SKM-1 treated with dmso at 0.1 percent for 144 hours (cell line): ENCODE measurements around the gene DIRAS1.
A peak's percentile ranks its signal among the peaks of the same experiment; 100 is the strongest.

ENCODE experiments used
- DNase-seq: peaks from one replicate; lab custom pipeline; 2025; ENCODE audit not compliant: unreplicated experiment; lab: John Stamatoyannopoulos, UW

The DIRAS1 gene

DNA sequence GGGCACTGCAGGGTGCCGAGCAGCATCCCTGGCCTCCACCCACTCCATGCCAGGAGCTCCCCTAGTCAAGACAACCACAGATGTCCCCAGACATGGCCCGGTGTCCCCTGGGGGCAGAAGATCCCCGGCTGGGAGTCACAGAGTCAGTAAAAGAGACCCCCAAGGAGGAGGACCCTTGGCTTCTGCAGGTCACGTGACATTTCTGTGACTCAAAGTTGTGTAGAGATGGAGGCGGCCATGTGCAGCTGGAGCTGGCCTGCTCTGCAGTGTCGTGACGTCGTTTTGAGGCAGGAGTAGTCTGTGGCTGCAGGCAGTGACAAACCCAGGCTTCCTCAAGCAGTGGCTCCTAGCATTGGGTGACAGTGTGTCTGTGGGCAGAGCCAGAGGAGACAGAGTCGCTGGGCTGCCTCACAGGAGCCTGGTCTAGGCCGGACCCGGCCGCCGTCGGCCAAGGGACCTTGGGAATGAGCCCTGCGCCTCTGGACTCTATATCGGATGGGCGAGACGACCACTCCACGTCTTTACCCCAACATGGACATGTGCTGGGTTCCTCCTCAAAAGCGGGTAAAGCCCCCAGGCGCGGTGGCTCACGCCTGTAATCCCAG lies 7.7 kb upstream of the DIRAS1 start:
- DNase-seq, result no peak

DNA sequence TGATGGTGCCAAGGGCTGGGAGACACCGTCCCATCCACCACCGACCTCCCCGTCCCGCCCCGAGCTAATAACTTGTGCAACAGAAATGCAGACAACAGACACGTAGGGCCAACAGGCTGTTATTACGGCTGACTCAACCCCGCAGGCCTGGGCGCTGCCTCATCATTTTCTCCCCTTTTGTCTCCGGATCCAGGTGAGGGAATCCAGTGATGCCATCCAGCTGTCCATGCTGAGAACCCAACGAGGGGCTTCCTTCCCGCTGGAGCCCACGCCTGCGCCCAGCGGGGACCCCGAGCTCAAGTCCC lies 6.4 kb upstream of the DIRAS1 start:
- DNase-seq, result no peak

DNA sequence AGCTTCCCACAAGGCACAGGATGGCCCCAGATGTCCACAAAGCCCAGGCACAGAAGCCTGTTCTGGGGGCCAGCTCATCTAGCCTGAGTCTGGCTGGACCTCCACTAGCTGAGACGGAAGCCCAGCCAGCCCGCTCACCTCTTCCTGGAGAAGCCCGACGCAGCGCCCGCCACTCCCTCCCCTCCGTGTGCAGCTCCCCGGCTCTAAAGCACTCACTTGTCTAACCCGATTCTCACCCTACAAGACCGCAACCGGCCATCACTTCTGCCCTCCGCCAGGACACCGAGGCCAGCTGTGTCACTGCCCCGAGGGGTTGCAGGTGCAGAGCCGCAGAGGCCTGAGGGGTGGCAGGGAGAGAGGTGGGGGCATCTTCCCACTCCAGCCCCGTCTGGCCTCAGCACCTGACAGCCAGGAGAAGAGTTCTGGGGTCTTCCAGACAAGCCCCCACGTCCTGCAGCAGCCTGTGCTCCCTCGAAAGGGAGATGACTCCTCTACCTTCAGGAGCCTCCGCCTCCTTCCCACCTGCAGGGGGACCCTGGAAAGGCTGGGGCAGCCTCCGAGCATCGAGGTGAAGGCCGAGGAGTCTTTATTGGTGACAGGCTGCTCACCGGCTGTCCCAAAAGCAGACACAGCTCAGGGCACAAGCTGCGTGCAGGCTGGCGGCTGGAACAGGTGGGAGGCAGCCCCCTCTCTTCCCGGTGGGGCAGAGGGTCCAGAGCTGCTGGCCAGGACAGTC lies 5.9 kb upstream of the DIRAS1 start:
- DNase-seq, result no peak

DNA sequence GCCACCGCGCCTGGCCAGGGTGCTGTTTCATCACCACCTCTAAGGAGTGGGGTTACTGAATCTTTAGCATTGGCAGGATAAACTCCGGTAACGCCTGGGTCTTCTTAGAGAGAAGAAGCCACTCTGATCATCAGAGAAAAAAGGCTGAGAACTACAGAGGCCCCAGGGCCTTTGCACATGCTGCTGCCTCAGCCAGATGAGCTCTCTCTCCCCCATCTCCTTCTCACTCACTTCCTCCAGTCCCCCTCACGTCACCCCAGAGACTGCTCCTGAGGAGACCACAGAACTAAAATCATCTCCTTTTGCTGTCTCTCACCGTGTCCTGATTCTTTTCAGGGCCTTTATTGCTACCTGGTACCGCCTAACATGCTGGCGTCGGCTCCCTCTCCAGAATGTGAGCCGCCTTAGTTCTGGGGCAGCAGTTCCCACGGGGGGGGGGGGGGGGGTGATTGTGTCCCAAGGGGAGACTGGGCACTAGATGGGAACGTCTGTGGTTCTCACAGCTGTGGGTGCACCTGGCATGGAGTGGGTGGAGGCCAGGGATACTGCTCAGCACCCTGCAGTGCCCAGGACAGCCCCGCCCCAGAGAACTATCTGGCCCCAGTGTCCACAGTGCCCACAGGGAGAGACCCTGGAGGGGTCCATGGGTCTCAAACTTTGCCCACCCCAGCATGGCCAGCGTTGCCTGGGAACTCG lies 5.1 kb upstream of the DIRAS1 start:
- DNase-seq, result no peak

DNA sequence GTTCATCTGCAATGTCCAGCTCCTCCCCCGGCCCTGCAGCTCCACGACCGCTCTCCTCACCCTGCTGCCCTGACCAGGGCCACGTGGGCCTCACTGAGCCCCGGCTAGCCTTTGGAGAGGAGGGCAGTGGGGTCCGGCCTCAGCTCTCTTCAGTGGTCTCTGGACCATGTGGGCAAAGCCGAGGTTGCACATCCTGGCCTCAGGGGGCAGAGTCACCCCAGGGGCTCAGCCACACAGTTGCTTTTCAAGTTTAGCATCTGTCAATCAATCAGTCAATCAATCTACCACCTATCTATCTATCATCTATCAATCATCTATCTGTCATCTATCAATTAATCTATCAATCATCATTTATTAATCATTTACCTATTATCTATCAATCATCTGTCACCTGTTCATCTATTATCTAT lies 3.0 kb upstream of the DIRAS1 start:
- no peak for DNase-seq

DNA sequence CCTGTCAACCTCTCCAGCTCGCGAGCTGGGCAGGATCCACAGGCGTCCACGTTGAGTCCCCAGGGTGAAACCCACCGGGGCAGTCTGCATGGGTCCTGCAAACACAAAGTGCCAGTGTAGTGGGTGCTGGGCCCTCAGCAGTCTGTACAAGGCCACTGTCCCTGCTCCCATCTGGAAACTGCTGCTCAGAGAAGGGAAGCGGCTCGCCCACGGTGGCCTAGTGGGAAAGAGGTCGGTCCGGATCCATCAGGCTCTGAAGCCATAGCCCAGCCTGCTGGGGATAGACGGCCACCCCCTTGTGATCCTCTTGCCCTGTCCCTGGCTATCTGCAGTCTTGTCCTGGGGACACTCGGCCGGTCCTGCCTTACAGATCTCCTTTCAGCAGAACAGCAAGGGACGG lies 2.6 kb upstream of the DIRAS1 start:
- no peak for DNase-seq

DNA sequence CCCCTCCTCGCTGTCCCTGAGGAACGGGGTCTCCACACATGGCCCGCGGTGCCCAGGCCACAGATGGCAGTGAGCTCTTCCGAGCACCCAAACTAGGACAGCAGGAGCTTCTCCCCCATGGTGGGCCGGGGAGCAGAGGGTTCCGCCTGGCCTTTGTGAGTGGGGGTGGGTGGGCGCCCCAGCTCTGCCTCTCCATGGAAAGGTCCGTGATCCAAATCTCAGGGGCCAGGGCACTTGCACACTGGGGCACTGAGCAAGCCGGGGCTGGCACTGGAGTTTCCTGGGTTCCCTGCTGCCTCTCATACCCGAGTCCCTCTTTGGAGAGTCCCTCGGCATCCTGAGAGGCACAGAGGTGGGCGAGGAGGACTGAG lies 2.2 kb upstream of the DIRAS1 start:
- DNase-seq, result no peak

DNA sequence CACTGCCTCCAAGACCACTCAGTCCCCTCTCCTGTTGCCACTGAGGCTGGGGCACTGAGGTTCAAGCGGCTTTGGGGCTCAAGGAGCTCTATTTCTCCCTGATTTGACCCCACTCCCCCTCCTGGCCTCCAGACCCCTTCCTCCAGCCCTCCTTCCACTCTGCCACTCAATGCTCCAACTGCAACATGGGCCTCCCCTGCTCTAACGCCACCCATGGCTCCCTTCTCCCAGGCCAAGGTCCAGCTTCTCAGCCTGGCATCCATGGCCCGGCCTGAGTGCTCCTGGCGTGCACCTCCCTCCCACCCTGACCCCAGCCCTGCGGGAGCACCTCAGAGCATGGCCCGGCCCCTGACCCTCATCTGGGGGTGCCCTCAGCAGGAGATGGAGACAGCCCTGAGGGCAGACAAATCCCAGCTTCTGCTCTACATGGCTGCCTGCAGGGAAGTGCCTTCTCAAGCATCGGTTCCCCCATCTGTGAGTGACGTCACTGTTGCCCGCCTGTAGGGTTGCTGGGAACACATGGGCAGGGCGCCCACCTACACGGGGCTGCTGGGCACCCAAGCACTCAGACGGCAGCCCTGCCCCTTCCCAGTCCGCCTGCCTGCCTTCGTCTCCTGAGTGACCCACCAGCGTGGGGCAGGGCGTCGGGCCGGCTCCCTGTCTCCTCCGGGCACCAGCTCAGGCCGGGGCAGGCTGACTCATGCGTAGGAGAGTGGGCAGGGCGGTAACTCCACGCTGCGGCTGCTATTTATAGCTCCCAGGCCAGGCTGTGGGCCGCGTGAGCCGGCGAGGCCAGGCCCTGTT lies 1.6 kb upstream of the DIRAS1 start:
- peak; percentile 19 for DNase-seq

DNA sequence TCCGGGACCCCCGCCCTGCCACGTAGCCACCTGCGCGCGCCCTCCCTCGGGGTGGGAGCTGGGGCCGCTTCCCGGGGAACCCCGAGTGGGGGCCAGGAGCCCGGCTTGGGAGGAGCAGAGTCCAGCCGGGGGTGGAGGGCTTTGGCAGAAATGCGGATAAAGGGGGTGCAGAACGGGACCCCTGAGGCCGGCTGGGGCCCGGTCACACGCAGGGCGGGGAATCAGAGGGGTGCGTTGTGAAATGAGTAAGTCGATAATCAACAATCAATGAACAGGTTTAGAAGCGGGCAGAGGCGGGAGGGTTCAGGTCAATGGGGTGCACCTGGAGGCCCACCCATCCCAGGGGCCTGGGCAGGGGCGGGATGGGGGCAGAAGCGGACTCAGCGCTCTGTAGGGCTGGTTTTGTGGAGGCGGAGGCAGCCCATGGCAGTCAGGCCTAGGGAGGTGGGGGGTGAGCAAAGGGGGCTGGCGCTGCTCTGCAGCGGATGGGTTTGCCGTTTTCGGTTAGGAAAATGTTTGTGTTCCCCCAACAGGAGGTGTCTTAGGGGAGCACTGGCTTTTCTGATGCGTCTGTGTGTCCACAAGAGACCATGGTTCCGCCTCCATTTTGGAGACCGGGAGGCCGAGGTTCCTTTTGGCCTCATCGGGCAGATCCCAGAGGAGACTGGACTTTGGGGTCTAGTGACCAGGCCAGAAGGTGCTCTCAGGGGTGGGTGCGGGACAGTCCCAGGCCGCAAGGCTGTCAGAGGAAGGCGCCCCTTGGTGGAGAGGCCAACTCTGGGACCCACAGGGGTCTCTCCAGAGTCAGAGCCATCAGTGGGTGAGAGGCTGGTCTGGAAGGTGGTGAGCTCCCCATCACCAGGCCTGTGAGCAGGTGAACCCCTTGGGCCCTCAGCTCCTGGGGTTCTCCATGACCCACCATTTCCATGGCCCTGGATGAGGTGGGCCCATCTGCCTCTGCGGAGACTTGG lies 683 bp upstream of the DIRAS1 start:
- DNase-seq, result no peak

DNA sequence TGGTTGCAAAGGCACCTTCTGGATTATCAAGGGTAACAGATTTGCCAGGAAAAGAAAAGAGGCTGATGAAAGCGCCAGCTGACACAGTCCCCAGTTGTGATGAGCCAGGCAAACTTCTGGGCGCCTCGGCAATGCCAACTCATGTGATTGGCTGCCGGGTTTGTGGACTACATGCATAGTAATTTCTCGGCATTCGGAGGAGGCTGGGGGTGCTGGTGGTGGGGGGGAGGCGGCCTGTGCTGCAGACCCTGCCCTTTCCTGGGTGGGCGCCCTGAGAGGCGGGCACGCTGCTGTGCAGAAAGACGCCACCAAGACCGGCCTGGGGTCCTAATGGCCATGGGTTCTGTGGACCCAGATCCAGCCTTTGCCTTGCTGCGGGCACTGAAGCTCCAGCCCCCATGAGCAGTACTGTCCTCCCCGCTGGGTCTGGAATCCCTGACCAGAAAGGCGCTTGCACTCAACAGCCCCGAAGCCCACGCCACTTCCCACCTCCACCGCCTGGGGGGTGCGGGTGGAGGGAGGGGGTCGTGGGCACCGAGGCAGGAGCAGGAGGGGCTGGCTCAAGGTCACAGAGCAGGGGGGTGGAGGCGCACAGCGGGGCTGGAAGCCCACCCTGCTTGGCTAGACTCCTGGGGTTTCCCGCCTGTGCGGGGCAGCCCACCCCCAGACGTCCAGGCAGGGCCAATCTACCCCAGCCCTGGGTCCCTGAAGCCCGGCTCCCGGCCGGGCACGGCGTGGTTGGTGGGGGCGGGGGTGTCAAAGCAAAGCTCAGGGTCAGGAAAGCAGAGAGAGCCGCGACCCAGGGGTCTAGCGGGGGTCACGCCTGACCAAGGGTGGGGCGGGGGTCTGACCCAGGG lies 1.0 kb downstream of the DIRAS1 start:
- no peak for DNase-seq

DNA sequence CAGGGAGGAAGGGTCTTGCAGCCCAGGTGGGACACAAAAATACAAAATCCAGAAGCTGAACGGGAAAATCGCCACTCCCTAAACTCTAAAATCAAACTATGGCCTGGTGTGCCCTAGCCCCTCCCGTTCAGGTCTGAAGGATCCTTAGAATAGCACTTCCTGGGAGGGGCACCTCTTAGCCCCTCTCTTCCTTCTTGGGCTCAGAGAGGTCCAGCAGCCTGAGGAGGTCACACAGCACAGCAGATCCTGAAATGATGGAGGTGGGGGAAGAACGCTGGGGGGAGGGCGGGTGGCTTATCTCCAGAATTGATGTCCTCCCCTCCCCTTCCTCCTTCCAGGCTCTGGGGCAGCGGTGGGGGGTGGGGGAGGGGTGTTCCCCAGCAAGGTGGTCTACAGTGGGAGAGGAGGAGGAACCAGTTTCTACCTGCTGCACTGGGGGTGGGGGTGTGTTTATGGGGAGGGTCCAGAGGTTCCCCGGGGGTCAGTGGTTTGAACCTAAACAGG lies 1.9 kb downstream of the DIRAS1 start:
- DNase-seq, result no peak

DNA sequence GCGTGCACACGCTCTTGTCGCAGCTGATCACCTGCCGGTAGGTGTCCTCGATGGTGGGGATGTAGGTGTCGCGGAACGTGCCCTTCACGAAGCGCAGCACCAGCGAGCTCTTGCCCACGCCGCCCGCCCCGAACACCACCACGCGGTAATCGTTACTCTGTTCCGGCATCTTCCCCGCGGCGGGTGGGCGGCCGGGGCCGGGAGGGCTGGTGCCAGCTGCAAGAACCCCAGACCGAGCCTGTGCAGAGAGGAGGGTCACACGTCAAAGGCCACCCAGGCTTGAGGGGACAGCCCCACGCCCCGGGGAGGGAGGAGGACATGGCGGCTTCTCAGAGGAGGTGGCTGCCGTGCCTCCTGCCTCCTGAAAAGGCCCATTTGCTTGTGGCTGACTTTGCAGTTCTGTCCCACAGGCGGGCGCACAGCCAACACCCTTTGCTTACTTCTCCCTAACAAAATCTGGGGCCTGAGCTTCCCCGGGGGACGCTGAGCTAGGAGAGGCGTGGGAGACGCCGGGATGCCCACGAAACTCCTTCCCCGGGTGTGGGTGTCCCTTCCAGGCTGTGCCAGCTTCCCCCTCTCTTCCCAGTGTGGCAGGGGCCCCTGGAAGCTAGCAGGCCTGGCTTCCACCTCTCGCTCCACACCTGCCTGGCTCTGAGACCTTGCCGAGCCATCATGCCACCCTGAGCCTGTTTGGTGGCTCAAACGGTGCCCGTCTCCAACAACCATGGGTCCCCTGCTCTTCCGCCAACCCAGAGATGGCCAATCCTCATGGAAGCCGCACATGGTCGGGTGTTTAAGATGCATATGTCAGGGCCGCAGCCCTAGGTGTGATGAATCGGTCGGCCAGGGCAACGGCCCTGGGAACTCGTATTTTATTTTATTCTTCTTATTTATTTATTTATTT lies 3.3 kb downstream of the DIRAS1 start:
- no peak for DNase-seq

DNA sequence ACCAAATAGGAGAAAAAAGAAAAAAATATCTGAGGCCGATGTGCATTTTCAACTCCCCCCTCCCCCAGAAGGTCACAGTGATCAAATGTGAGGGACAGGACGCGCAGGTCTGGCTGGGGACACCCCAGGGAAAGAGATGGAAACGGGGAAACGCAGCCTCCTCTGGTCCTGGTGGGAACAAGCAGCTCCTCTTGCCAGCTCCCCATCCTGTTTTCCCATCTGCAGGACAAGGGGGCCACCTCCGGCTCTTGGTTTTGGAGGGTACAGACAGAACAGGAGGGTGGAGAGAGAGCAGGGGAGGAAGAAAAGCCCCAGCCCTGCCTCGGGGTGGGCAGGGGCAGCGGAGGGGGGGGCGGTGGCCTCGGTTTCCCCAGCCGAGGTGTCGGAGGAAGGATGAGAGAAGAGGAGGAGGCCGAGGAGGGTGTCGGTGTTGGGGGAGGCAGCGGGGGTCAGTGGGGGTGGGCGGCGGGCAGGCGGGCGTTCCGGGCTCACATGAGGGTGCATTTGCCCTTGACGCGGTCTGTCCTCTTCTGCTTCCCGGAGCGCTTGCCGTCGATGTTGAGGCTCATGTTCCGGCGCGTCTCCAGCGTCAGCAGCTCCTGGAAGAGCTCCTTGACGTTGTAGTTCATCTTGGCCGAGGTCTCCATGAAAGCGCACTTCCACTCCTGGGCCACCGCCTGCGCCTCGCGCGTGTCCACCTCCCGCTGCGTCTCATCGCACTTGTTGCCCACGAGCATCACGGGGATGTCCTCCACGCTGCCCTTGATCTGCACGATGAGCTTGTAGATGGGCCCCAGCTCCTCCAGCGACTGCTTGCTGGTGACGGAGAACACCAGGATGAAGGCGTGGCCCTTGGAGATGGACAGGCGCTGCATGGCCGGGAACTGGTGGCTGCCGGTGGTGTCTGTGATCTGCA lies 4.2 kb downstream of the DIRAS1 start:
- no peak for DNase-seq

DNA sequence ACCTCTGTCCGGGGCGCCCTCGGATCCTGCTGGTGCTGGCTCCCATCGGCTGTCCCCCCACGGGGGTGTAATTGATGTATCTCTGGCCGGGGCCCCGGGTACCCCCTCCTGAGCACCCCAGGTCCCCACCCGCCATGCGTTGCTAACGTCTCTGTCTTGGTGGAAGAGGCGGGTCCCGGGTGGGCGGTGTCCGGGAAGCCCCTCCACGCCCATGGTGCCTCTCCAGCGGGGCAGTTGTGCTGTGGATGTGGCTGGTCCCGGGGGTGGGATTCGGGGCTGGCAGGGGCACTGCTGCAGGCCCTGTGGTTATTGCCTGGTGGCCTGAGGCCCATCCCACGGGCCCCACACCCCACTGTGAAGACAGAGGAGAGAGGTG lies 4.9 kb downstream of the DIRAS1 start:
- no peak for DNase-seq

DNA sequence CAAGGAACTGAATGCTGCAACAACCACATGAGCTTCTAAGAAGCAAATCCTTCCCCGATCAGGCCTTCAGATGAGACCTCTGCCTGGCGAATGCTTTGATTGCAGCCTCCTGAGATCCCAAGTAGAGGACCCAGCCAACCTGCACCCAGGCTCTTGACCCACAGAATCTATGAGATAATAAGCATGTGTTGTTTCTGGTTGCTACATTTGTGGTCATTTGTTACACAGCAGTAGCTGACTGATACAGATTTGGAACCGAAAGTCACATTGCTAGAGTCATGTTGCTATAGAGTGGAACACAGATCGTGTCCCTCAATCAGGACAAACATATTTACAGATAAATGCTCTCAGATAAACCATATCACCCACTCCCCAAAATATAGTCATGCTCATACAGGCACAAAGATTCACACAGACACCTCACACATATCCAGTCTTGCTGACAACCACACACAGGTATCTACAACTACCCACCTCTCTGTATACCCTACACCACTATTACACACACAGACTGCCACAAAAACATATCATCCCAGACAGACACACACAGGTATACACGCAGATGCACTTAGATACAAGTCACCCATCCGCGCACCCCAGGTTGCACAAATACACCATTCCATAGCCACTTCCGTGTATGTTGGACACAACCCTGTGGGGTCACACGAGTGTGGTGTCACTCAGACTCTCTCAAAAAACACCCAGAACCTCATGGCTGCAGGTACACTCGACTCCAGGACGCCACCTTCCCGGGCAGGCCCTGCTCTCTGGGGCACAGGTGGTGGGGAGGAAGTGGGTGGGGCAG lies 5.5 kb downstream of the DIRAS1 start:
- DNase-seq, result no peak

DNA sequence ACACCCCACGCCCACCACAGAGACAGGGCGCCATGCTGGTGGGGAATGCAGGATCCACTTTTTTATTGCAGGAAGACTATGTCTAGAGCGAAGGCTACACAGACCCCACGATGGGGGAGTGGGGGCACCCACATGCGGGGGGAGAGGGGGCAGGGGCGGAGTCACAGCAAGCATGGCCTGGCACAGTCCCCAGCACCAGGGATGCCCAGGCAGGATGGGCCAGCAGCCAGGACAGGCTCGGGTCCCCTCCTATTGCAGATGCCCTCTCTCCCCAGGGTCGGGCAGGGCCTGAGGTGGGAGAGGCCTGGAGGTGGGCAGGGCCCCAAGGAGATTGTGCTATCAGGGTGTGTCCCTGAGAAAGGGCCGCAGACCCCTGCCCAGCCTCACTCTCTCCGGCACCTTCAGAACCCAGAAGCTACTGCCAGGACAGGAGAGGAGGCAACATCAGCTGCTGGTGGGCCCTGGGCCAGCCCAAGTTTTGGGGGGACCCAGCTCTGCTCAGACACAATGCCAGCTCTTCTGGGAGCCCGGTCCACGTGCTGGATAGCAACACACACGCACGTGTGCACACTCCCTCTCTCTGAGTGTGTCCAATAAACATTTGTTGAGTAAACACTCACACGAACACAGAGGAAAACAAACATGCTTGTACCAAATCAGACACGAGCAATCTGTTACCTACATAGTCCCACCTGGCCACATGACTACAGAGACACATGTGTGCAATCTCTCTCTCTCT lies 6.5 kb downstream of the DIRAS1 start:
- DNase-seq, result no peak
